HG02981 (cell line): ENCODE results near the gene ST3GAL4.

Experiments used
- ATAC-seq: cut with Tn5 transposase; IDR thresholded peaks from one replicate; pipeline ENCODE4 v1.9.1; 2021; ENCODE audit warnings: mild to moderate bottlenecking, moderate library complexity; ENCODE audit not compliant: unreplicated experiment

Gene ST3GAL4

DNA sequence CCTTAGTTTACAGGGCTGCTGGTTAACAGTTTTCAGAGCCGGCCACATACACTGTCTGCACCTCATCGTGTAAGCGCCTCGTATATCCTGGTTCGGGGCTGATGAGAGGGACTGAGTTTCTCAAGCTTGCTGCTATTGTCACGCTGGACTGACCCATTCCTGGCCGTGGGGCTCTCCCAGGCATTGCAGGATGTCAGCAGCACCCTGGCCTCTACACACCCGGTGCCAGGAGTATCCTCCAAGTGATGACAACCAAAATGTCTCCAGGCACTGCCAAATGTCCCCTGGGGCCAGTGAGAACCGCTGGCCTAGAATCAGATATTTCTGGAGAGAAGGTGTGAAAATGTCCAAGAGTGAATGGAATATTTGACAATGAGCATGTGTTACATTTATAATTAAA is 82.8 kb downstream of the ST3GAL4 start:
- ATAC-seq: no peak

DNA sequence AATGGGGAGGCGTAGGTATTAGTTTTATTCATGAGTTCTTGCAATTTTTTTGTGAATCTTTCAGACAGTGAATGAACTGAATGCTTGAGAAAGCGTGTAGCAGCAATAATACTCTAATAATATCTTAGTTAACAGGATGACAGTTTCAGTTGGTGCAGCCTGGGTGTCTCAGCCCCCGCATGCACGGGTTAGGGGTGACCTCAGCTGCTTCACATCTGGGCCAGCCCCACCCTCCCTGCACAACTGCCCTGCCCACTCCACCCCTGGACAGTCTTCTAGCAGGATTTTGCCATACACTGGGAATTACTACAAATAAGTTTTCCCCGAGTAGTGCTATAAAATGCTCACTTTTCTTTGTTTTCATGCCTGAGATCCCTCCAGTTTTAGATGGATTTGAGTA is 83.2 kb downstream of the ST3GAL4 start:
- ATAC-seq: no peak

DNA sequence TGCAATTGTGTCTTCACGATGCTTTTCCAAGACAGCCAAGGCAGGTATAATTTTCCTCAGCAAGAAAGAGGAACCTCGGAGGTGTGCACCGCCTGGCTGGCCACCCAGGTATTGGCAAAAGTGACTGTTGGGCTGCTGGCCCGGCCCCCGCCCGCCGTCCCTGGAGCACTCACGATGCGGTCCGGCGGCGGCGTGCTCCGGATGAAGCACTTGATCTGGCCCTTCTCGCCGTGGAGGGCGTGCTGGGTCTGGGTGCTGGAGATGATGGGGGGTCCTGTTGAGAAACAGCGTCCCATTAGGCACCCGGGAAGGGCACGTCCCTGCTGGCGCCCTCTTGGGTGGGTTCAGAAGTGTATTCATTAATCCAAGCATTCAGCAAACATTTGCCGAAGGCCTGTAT is 84.8 kb downstream of the ST3GAL4 start:
- no peak for ATAC-seq

DNA sequence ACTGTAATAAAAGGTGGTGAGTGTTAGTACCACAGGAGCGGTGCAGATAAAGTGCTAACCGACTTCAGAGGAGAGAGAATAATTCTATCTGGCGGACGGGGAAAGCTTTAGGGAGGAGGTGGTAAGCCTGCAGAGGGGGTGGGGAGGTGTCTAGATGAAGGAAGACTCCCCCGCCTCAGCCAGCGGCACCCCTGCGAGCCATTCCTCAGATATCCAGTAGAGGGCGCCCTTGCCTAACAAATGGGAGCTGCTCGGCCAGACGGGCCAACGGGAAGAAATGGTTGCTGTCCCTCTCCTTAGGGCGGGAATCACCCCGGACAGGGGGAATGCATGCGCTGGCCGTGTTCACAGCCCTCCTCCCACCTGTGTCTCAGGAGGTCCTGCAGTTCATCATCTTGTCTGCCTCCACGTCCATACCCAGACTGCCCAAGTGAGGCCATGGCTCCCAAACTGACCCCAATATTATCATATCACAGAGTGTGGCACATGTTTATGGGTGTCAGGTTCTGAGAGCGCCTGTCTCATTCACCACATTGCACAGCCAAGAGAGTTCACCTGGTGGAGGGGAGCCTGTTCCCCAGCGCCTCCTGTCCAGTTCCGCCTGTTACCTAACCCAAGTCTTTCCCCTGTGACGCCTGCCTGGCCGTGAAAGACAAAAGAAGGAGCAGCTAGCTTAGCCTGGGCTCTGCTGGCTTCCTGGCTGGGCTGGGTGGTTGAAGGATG is 85.5 kb downstream of the ST3GAL4 start:
- ATAC-seq: peak; percentile 75

- no peak for ATAC-seq
These were observed 87.6 kb downstream of the ST3GAL4 start for GRCh38 chr11:126443120-126443519.

GRCh38 chr11:126444072-126444471 is 88.6 kb downstream of the ST3GAL4 start:
- ATAC-seq: no peak

DNA sequence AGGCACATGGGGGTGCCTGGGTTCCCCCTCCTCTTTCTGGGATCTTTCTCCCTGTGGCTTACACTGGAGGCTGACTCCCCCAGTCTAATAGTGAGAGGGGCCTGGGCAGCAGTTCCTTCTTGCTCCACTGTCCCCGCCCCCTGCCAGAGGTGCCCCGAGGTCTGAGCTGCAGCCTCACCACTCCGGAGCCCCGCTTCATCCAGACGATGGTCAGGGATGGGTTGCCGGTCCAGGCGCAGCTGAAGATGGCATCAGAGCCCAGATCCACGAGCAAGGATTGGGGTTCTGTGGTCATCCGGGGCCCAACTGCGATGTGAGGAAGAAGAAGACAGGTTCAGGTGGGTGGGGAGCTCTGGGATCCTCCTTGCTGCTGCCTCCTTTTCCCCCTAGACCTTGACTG is 91.1 kb downstream of the ST3GAL4 start:
- no peak for ATAC-seq

DNA sequence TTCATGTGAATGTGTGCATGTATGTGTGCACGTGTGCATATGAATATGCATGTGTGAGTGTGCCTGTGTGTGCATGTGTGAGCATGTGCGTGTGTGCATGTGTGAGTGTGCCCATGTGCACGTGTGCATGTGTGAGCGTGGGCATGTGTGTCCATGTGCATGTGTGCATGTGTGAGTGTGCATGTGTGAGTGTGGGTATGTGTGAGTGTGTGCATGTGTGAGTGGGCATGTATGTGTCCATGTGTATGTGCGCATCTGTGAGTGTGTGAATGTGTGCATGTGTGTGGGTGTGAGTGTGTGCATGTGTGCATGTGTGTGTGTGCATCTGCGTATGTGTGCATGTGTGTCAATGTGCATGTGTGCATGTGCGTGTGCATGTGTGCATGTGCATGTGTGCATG is 94.7 kb downstream of the ST3GAL4 start:
- no peak for ATAC-seq

DNA sequence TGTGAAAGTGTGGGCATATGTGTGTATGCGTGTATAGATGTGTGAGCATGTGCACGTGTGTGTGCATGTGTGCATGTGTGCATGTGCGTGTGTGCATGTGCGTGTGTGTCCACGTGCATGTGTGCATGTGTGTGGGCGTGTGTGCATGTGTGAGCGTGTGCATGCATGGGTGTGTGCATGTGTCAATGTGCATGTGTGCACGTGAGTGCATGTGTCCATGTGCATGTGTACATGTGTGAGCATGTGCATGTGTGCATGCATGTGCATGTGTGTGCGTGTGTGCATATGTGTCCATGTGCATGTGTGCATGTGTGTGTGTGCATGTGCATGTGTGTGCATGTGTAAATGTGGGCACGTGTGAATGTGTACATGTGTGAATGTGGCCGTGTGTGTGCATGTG is 95.3 kb downstream of the ST3GAL4 start:
- no peak for ATAC-seq

GRCh38 chr11:126451211-126451802 is 95.8 kb downstream of the ST3GAL4 start:
- no peak for ATAC-seq

GRCh38 chr11:126452241-126453101 is 97.0 kb downstream of the ST3GAL4 start:
- no peak for ATAC-seq

GRCh38 chr11:126456089-126456488 is 100.6 kb downstream of the ST3GAL4 start:
- no peak for ATAC-seq

DNA sequence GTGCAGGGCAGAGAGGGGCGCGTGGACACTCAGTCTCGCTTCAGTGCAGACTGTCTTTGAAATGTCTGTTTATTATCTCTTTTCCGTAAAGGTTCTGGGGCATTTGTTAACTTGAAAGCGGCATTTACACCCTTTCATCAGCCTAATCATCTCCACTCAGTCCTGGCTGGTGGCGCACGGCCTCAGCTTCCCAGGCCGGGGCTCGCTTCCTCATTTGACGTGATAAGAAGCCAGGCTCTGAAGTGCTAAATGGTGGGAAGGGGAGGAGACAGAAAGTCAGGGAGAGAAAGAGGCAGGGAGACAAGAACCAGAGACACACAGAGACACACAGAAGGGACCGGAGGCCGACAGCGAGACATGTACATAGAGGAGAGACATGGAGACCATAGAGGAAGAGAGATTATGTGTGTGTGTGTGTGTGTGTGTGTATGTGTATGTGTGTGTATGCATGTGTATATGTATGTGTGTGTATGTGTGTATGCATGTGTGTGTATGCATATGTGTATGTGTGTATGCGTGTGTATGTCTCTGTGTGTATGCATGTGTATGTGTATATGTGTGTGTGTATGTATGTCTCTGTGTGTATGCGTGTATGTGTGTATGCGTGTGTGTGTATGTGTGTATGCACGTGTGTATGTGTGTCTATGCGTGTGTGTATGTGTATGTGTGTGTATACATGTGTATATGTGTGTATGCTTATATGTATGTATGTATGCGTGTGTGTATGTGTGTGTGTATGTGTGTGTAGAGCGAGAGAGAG is 101.5 kb downstream of the ST3GAL4 start:
- ATAC-seq: no peak

GRCh38 chr11:126457817-126458216 is 102.3 kb downstream of the ST3GAL4 start:
- ATAC-seq: no peak

- ATAC-seq: no peak
These were observed 104.3 kb downstream of the ST3GAL4 start for GRCh38 chr11:126459691-126460281.

- no peak for ATAC-seq
These were observed 105.1 kb downstream of the ST3GAL4 start for GRCh38 chr11:126460417-126461095.

DNA sequence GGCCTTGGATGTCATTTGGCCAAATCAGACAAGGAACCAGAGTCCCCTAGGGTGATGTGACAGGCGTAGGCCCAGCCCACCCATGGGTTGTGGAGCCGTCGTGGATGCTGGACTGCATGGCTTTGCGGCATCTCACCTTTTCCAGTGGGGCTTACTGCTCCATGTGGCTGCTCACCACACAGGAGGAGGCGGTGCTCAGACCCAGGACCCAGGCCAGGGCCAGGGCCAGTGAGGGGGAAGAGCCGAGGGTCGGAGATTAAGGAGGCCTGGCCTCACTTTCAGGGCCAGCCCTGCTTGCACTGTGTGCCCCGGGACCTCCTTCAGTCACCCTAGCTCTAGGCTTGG is 105.6 kb downstream of the ST3GAL4 start:
- ATAC-seq: no peak

GRCh38 chr11:126461996-126462395 is 106.5 kb downstream of the ST3GAL4 start:
- no peak for ATAC-seq

DNA sequence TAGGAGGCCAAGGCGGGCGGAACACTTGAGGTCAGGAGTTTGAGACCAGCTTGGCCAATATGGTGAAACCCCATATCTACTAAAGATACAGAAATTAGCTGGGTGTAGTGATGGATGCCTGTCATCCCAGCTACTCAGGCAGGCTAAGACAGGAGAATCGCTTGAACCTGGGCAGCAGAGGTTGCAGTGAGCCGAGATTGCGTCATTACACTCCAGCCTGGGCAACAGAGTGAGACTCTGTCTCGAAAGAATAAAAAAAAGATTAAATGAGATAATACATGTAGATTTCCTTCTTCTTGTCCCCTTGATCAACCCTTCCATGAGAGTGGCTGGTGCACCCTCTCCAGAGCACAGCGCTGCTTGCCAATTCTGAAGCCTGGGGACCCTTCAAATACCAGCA is 106.9 kb downstream of the ST3GAL4 start:
- ATAC-seq: no peak
